Osteoblast (primary cell): ENCODE data around the gene AP2S1. TPM values are rescaled to one million over a fixed set of nuclear protein-coding genes. Genes with fewer than 3 reads are reported as not detected.

ENCODE experiments used
- DNase-seq: peaks from one replicate; pipeline ENCODE4 v3.0.0; 2011; ENCODE audit warnings: low spot score, mixed read lengths; ENCODE audit not compliant: insufficient read length; ENCODE audit errors: missing footprints
- H2AFZ ChIP-seq: 2 replicates; pipeline ENCODE4 v1.6.0; 2011; ENCODE audit warnings: mild to moderate bottlenecking, low read length
- H3K27ac ChIP-seq: 2 replicates; pipeline ENCODE4 v1.5.1; 2011; ENCODE audit warnings: mild to moderate bottlenecking, low read depth, low read length, moderate library complexity
- H3K27me3 ChIP-seq: 2 replicates; pipeline ENCODE4 v1.6.0; 2012; ENCODE audit warnings: mild to moderate bottlenecking, control low read depth, inconsistent platforms, low read length, moderate library complexity; ENCODE audit not compliant: insufficient read depth
- H3K36me3 ChIP-seq: 2 replicates; pipeline ENCODE4 v1.5.1; 2011; ENCODE audit warnings: mild to moderate bottlenecking, low read length, control low read depth, moderate library complexity; ENCODE audit not compliant: insufficient read depth
- H3K4me1 ChIP-seq: 2 replicates; pipeline ENCODE4 v1.5.1; 2011; ENCODE audit warnings: mild to moderate bottlenecking, low read length, control low read depth, moderate library complexity; ENCODE audit not compliant: insufficient read depth
- H3K4me2 ChIP-seq: 2 replicates; pipeline ENCODE4 v1.6.0; 2011; ENCODE audit warnings: mild to moderate bottlenecking, low read length; ENCODE audit not compliant: insufficient read depth
- H3K4me3 ChIP-seq: fragments of 200-600 bp; sonication (generic); 3 replicates; pipeline ENCODE4 v1.5.1; 2012; ENCODE audit warnings: mild to moderate bottlenecking, low read length, inconsistent platforms; ENCODE audit not compliant: insufficient read depth
- H3K79me2 ChIP-seq: 2 replicates; pipeline ENCODE4 v1.6.0; 2012; ENCODE audit warnings: mild to moderate bottlenecking, low read length, control low read depth, inconsistent platforms; ENCODE audit not compliant: insufficient read depth
- H3K9me3 ChIP-seq: 2 replicates; pipeline ENCODE4 v1.5.1; 2011; ENCODE audit warnings: low read depth, low read length, control low read depth
- H4K20me1 ChIP-seq: 2 replicates; pipeline ENCODE4 v1.6.0; 2012; ENCODE audit warnings: mild to moderate bottlenecking, low read length, control low read depth; ENCODE audit not compliant: insufficient read depth
- total RNA-seq: library from RNA; depleted of rRNA; stranded (reverse); fragments of >200 nt; gene quantifications from 2 replicates; pipeline ENCODE4 v1.2.3, GENCODE V29; 2012
- TF ChIP-seq, protein P1 (sequence below): IDR thresholded peaks from 2 replicates; pipeline ENCODE4 v1.5.1; 2011; ENCODE audit warnings: mild to moderate bottlenecking, low read depth, low read length, moderate library complexity; ENCODE audit errors: extremely low read depth

The AP2S1 gene
- total RNA-seq, 1 donor, result 136 TPM

GRCh38 chr19:46830864-46831263 is 19.8 kb downstream of the AP2S1 start:
- H3K4me2 ChIP-seq, result no peak overlapping the region
- no peaks in the 10 kb centered on the region for H3K79me2 ChIP-seq
- peaks cover 3% of the 10 kb centered on the region for H3K36me3 ChIP-seq
- DNase-seq, result no peak
- TF ChIP-seq, protein P1, sequence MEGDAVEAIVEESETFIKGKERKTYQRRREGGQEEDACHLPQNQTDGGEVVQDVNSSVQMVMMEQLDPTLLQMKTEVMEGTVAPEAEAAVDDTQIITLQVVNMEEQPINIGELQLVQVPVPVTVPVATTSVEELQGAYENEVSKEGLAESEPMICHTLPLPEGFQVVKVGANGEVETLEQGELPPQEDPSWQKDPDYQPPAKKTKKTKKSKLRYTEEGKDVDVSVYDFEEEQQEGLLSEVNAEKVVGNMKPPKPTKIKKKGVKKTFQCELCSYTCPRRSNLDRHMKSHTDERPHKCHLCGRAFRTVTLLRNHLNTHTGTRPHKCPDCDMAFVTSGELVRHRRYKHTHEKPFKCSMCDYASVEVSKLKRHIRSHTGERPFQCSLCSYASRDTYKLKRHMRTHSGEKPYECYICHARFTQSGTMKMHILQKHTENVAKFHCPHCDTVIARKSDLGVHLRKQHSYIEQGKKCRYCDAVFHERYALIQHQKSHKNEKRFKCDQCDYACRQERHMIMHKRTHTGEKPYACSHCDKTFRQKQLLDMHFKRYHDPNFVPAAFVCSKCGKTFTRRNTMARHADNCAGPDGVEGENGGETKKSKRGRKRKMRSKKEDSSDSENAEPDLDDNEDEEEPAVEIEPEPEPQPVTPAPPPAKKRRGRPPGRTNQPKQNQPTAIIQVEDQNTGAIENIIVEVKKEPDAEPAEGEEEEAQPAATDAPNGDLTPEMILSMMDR, result no peak
- no peaks in the 10 kb centered on the region for H4K20me1 ChIP-seq
- no peaks in the 10 kb centered on the region for H3K4me1 ChIP-seq
- no peak overlapping the region for H3K27ac ChIP-seq
- no peak overlapping the region for H2AFZ ChIP-seq
- no peaks in the 10 kb centered on the region for H3K27me3 ChIP-seq
- H3K4me3 ChIP-seq, result no peak overlapping the region
- H3K9me3 ChIP-seq, result no peaks in the 10 kb centered on the region

DNA sequence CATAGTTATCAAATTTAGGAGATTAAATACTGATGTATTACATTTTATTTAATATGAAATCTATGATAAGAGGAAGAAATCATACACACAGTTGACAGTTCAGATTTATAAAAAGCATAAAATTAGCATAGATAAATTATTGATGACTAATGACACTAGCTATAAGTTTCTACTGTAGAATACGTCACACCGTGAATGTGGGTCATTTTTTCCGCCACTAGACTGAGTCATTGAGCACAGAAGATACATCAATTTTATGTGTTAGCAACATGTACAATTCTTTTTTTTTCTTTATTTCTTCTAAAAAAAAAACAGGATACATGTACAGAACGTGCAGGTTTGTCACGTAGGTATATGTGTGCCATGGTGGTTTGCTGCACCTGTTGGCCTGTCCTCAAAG is 22.2 kb downstream of the AP2S1 start:
- Histone ChIP-seq H3K9me3 (no peaks in the 10 kb centered on the region), H3K27me3 (no peaks in the 10 kb centered on the region), H3K4me2 (no peak overlapping the region), H2AFZ (no peak overlapping the region), H3K79me2 (no peaks in the 10 kb centered on the region), H4K20me1 (no peaks in the 10 kb centered on the region), H3K4me3 (no peak overlapping the region), H3K4me1 (no peaks in the 10 kb centered on the region), H3K27ac (no peak overlapping the region), H3K36me3 (no peaks in the 10 kb centered on the region)
- DNase-seq, result peak; percentile 5
- TF ChIP-seq, protein P1, result no peak

DNA sequence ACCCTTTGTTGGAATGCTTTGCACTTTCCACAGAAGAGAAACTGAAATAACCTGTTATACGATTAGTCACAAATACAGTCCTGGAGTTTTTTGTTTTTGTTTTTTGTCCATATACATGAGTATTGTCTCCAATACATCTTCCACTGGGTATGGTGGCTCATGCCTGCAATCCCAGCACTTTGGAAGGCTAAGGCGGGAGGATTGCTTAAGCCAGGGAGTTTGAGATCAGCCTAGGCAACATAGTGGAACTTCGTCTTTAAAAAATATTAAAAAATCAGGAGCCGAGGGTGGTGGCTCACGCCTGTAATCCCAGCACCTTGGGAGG is 25.0 kb downstream of the AP2S1 start:
- H3K27ac ChIP-seq, result no peak overlapping the region
- H4K20me1 ChIP-seq, result no peaks in the 10 kb centered on the region
- TF ChIP-seq, protein P1, result no peak

GRCh38 chr19:46824890-46825730 is 25.5 kb downstream of the AP2S1 start:
- Histone ChIP-seq H3K4me1 (no peaks in the 10 kb centered on the region), H3K9me3 (no peaks in the 10 kb centered on the region), H3K27ac (no peak overlapping the region), H4K20me1 (no peaks in the 10 kb centered on the region), H3K4me2 (no peak overlapping the region), H3K4me3 (no peak overlapping the region), H3K79me2 (no peaks in the 10 kb centered on the region), H3K36me3 (no peaks in the 10 kb centered on the region), H3K27me3 (no peaks in the 10 kb centered on the region), H2AFZ (no peak overlapping the region)
- peak; percentile 6 for DNase-seq
- TF ChIP-seq, protein P1, result no peak

More for the DNA sequence above, 25.0 kb downstream of the AP2S1 start:
- Histone ChIP-seq H3K4me3 (no peak overlapping the region), H3K9me3 (no peaks in the 10 kb centered on the region), H3K27me3 (no peaks in the 10 kb centered on the region), H3K79me2 (no peaks in the 10 kb centered on the region), H2AFZ (no peak overlapping the region), H3K4me2 (no peak overlapping the region), H3K36me3 (no peaks in the 10 kb centered on the region), H3K4me1 (no peaks in the 10 kb centered on the region)
- DNase-seq, result no peak
